Mesendoderm (in vitro differentiated cells): ENCODE measurements around the gene ACSL6.

Experiments
- DNase-seq: peaks from one replicate; pipeline ENCODE4 v3.0.0; 2013
- H2AK5ac ChIP-seq: 2 replicates; pipeline ENCODE4 v1.6.1; 2013; ENCODE audit warnings: low read length, inconsistent platforms
- H2BK120ac ChIP-seq: 2 replicates; pipeline ENCODE4 v1.6.1; 2013; ENCODE audit warnings: low read depth, mild to moderate bottlenecking, low read length, moderate library complexity, mixed read lengths
- H2BK15ac ChIP-seq: replicated peaks from 2 replicates; pipeline ENCODE4 v1.6.1; 2013; ENCODE audit warnings: low read depth, mild to moderate bottlenecking, moderate library complexity
- H2BK5ac ChIP-seq: 2 replicates; pipeline ENCODE4 v1.6.1; 2013; ENCODE audit warnings: low read length, inconsistent platforms
- H3K18ac ChIP-seq: 2 replicates; pipeline ENCODE4 v1.6.1; 2013; ENCODE audit warnings: mild to moderate bottlenecking, low read length, mixed read lengths
- H3K23ac ChIP-seq: one replicate; pipeline ENCODE4 v1.6.1; 2013; ENCODE audit warnings: low read length
- H3K27ac ChIP-seq: 2 replicates; pipeline ENCODE4 v1.5.1; 2013; ENCODE audit warnings: low read depth, mild to moderate bottlenecking, inconsistent platforms, low read length, moderate library complexity
- H3K27me3 ChIP-seq: 2 replicates; pipeline ENCODE4 v1.6.1; 2013; ENCODE audit warnings: low read length, control low read depth, mild to moderate bottlenecking, inconsistent platforms; ENCODE audit not compliant: insufficient read depth, poor library complexity
- H3K36me3 ChIP-seq: 2 replicates; pipeline ENCODE4 v1.6.1; 2013; ENCODE audit warnings: low read length, inconsistent platforms; ENCODE audit not compliant: control insufficient read depth, insufficient read depth
- H3K4ac ChIP-seq: one replicate; pipeline ENCODE4 v1.6.1; 2013; ENCODE audit warnings: low read depth, mild to moderate bottlenecking, low read length, moderate library complexity
- H3K4me1 ChIP-seq: 2 replicates; pipeline ENCODE4 v1.6.1; 2013; ENCODE audit warnings: low read depth, low read length, inconsistent platforms; ENCODE audit not compliant: control insufficient read depth
- H3K4me2 ChIP-seq: 2 replicates; pipeline ENCODE4 v1.6.1; 2013; ENCODE audit warnings: low read length
- H3K4me3 ChIP-seq: 2 replicates; pipeline ENCODE4 v1.5.1; 2013; ENCODE audit warnings: mild to moderate bottlenecking, low read length
- H3K56ac ChIP-seq: one replicate; pipeline ENCODE4 v1.6.1; 2013; ENCODE audit warnings: low read length
- H3K79me1 ChIP-seq: 2 replicates; pipeline ENCODE4 v1.6.1; 2013; ENCODE audit warnings: low read length, inconsistent platforms
- H3K79me2 ChIP-seq: 2 replicates; pipeline ENCODE4 v1.6.1; 2013; ENCODE audit warnings: mild to moderate bottlenecking, low read length; ENCODE audit not compliant: control insufficient read depth, insufficient read depth
- H3K9ac ChIP-seq: 2 replicates; pipeline ENCODE4 v1.6.1; 2013; ENCODE audit warnings: low read length, inconsistent platforms
- H4K5ac ChIP-seq: one replicate; pipeline ENCODE4 v1.6.1; 2013; ENCODE audit warnings: low read length
- H4K8ac ChIP-seq: one replicate; pipeline ENCODE4 v1.6.1; 2013; ENCODE audit warnings: low read depth, mild to moderate bottlenecking, control low read depth, low read length, moderate library complexity
- WGBS: extraction: QIAGEN DNeasy Blood & Tissue Kit; methylation state at CpG from one replicate; pipeline ENCODE4 v1.1.7; 2013; ENCODE audit warnings: low lambda C conversion rate, missing lambda C conversion rate; ENCODE audit not compliant: insufficient coverage; ENCODE audit errors: extremely low coverage; 5-methylcytosine and 5-hydroxymethylcytosine counted together

Gene ACSL6

DNA sequence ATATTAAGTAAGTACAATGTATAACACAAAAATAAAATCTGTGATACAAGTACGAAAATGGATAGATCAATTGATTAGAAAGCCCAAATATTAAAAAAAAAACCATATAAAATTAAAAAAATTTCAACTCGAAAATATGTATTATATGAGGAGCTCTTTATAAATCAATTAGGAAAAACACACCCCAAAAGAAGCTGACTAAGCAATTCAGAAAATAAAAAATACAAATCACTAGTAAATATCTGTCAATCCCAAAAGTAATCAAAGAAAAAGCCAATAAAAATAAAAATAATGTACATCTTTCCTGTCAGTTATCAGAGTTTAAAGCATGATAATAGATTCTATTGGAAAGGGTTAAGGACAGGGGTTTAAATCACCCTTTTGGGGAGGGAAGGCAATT is 10.2 kb upstream of the ACSL6 start:
- Histone ChIP-seq H4K8ac (no peak overlapping the region), H3K9ac (no peak overlapping the region), H3K27me3 (no peaks in the 10 kb centered on the region), H3K79me2 (no peaks in the 10 kb centered on the region), H2BK5ac (no peak overlapping the region), H3K79me1 (no peaks in the 10 kb centered on the region), H2BK15ac (no peak overlapping the region), H4K5ac (no peak overlapping the region), H3K23ac (no peak overlapping the region), H3K4me2 (no peak overlapping the region), H3K36me3 (no peaks in the 10 kb centered on the region), H3K4me3 (no peak overlapping the region), H3K56ac (no peak overlapping the region), H2BK120ac (no peak overlapping the region), H3K4me1 (no peaks in the 10 kb centered on the region), H2AK5ac (no peak overlapping the region), H3K18ac (no peak overlapping the region), H3K27ac (no peak overlapping the region), H3K4ac (no peak overlapping the region)
- no peak for DNase-seq
- no CpG with 5 or more reads among the region's 2 CpGs for WGBS

DNA sequence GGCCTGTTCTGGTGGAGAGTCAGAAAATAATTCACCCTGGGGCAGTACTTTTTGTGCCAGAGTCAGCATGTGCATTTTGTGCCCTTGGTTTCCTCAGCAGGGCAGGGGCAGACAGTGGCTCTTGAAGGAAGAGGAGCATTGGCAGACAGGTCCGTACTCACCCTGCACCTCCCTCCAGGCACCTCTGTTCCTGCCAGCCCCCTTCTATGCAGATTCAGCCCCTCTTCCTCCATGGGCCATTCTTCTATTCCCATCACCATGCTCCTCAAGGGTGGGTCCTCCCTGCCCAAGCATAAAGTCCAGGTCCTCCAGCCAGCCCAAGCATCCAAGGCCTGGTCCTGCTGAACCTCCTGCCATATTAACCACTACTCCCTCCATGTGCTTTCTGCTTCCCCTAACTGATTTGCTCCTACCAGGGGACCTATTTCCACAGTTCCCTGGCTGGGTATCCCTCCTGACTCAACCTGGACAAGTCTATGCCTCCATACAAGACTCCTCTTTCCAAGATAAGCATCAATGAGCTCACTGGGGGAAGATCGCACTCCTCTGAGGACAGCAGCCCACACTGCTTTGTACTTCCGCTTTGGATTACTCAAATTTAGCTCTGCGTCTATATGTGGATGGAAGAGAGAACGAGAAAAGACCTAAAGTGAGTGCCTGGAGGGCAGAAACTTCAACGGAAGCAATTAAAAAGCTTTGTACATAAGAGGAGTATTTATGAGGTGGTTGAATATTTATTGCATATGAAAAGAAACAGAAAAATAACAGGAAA is 9.3 kb upstream of the ACSL6 start:
- no peak overlapping the region for H2BK15ac ChIP-seq
- H3K56ac ChIP-seq = no peak overlapping the region

DNA sequence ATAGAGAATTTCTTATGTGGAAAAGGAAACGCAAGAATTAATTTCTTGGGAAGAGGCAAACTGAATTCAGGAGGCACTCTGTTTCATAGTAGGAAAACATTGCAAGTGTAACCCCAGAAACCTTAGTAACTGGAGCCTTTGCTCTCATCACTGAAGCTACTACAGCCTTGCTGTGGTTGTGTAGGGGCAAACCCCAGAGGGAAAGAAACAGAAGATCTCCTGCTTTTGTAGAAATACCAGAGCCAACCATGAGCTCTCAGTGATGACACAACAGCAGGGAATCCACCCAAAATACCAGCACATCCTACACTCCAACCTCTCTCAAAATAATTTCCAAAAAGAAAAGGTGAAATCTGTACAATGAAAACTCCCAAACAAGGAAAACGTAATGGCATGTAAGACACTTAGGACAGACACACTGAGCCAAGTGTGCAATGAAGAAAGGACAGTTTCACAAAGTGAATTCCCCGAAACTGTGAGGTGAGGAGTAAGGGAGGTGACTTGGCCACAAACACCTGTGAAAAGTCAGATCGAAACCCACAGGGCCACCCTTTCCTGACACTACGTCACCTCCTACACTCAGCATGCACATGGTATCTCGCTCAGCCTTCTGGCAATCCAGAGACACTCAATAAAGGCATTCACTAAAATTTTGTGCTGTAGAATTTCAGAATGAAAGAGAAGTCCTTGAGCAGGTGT is 8.5 kb upstream of the ACSL6 start:
- no peak for DNase-seq
- H2BK120ac ChIP-seq = no peak overlapping the region
- H2BK15ac ChIP-seq = no peak overlapping the region
- no peak overlapping the region for H3K9ac ChIP-seq
- H3K79me1 ChIP-seq = no peaks in the 10 kb centered on the region
- no peak overlapping the region for H2BK5ac ChIP-seq
- H2AK5ac ChIP-seq = no peak overlapping the region
- no peak overlapping the region for H3K56ac ChIP-seq
- no peak overlapping the region for H3K23ac ChIP-seq
- no peak overlapping the region for H3K4me3 ChIP-seq
- H3K79me2 ChIP-seq = no peaks in the 10 kb centered on the region
- no peak overlapping the region for H4K8ac ChIP-seq
- no peak overlapping the region for H3K4me2 ChIP-seq
- H3K27me3 ChIP-seq = no peaks in the 10 kb centered on the region
- H3K4me1 ChIP-seq = no peaks in the 10 kb centered on the region
- no peak overlapping the region for H3K18ac ChIP-seq
- WGBS = no CpG with 5 or more reads among the region's 6 CpGs
- H3K4ac ChIP-seq = no peak overlapping the region
- no peak overlapping the region for H4K5ac ChIP-seq
- no peak overlapping the region for H3K27ac ChIP-seq
- H3K36me3 ChIP-seq = no peaks in the 10 kb centered on the region

More for the DNA sequence above, 9.3 kb upstream of the ACSL6 start:
- Histone ChIP-seq H3K27ac (no peak overlapping the region), H3K79me2 (no peaks in the 10 kb centered on the region), H2BK120ac (no peak overlapping the region), H3K9ac (no peak overlapping the region), H3K4ac (no peak overlapping the region), H2BK5ac (no peak overlapping the region), H3K4me2 (no peak overlapping the region), H4K8ac (no peak overlapping the region), H3K36me3 (no peaks in the 10 kb centered on the region), H3K4me1 (no peaks in the 10 kb centered on the region), H3K4me3 (no peak overlapping the region), H4K5ac (no peak overlapping the region), H3K79me1 (no peaks in the 10 kb centered on the region), H2AK5ac (no peak overlapping the region), H3K23ac (no peak overlapping the region), H3K18ac (no peak overlapping the region), H3K27me3 (no peaks in the 10 kb centered on the region)
- no CpG with 5 or more reads among the region's 6 CpGs for WGBS
- no peak for DNase-seq

DNA sequence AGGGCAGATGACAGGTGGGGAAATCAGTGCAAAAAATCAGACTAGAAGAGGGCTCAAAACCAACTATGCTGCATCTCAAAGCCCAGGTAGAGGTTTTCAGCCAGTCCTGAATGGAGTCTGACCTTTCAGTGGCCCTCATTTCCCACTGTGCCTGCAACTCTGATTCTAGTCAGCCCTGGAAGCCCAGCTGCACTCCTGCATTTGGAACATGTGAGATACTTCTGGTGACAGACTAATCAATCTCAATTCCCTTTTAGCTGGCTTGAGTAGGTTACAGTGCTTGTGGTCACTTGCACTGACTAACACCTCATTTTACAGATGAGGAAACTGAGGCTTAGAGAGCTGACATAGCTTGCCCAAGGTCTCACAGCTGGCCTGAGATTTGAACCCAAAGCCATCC is 7.9 kb upstream of the ACSL6 start:
- no peak overlapping the region for H2BK15ac ChIP-seq
- no peak overlapping the region for H3K27ac ChIP-seq
- no peak overlapping the region for H3K56ac ChIP-seq
- no peak overlapping the region for H4K5ac ChIP-seq
- H2BK5ac ChIP-seq = no peak overlapping the region
- H3K79me2 ChIP-seq = no peaks in the 10 kb centered on the region
- no peak for DNase-seq
- no peak overlapping the region for H2AK5ac ChIP-seq
- no peak overlapping the region for H3K23ac ChIP-seq
- H2BK120ac ChIP-seq = no peak overlapping the region
- H3K18ac ChIP-seq = no peak overlapping the region
- no peak overlapping the region for H3K9ac ChIP-seq
- no peak overlapping the region for H3K4me3 ChIP-seq
- H3K4me2 ChIP-seq = no peak overlapping the region
- no peaks in the 10 kb centered on the region for H3K27me3 ChIP-seq
- H3K36me3 ChIP-seq = no peaks in the 10 kb centered on the region
- H3K79me1 ChIP-seq = no peaks in the 10 kb centered on the region
- H3K4ac ChIP-seq = no peak overlapping the region
- no peaks in the 10 kb centered on the region for H3K4me1 ChIP-seq
- no peak overlapping the region for H4K8ac ChIP-seq

DNA sequence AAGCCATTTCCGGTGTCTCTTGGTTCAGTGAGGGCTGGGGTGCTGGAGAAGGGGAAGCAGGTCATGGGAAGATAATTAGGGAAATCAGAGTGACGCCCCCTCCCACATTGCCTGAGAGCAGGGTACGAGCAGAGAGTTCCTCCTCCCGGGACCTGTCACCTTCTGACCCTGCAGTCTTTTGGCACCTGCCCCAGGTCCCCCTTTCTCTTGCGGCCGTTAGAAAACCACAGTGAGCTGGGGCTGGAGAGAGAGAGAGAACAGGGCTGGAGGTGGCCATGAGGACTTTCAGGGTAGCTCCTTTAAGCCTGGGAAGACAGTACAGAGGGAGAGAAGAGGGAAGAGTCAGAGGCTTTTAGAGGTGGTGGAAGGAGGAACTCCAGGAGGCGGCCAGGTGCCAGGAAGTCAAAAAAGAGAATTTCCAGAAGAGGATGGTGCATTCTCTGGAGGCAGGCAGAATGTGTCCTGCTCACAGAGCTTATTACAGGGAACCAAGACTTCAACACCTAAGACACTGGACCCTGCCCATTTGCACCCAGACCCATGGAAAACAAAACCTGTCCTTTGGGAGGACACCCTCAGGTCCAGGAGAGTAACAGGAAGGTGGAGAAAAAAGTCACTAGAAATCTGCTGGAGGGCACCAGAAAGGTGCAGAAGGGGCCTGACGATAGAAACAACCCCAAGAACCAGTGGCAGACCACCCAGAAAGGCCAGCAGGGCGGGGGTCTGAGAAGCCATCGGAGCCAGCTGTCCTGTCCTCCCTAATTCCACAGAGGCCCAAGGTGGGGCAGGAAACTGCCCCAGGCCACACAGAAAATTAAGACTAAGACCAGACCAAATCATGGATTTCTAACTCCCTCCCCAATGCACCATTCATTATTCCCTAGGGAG is 6.5 kb upstream of the ACSL6 start:
- no peak for DNase-seq
- no CpG with 5 or more reads among the region's 10 CpGs for WGBS
- no peak overlapping the region for H4K8ac ChIP-seq

More for the DNA sequence above, 6.5 kb upstream of the ACSL6 start:
- Histone ChIP-seq H3K4me3 (no peak overlapping the region), H3K23ac (no peak overlapping the region), H2BK120ac (no peak overlapping the region), H3K79me1 (no peaks in the 10 kb centered on the region), H3K79me2 (no peaks in the 10 kb centered on the region), H3K27me3 (no peaks in the 10 kb centered on the region), H3K36me3 (no peaks in the 10 kb centered on the region), H3K27ac (no peak overlapping the region), H2AK5ac (no peak overlapping the region), H2BK5ac (no peak overlapping the region), H3K9ac (no peak overlapping the region), H3K4me2 (no peak overlapping the region), H4K5ac (no peak overlapping the region), H3K4ac (no peak overlapping the region), H3K56ac (no peak overlapping the region), H3K18ac (no peak overlapping the region), H2BK15ac (no peak overlapping the region), H3K4me1 (no peaks in the 10 kb centered on the region)
